GM19023 (cell line): ENCODE results near the gene PPP1R12B.
"Not testable (repeated sequence)": the region's sequence is repeated elsewhere in the genome, so short reads cannot be mapped to it uniquely, and the experiment has no call there.

Experiments
- ATAC-seq: cut with Tn5 transposase; IDR thresholded peaks from one replicate; pipeline ENCODE4 v1.9.1; 2021; ENCODE audit warnings: mild to moderate bottlenecking, moderate library complexity; ENCODE audit not compliant: unreplicated experiment

Gene PPP1R12B

DNA sequence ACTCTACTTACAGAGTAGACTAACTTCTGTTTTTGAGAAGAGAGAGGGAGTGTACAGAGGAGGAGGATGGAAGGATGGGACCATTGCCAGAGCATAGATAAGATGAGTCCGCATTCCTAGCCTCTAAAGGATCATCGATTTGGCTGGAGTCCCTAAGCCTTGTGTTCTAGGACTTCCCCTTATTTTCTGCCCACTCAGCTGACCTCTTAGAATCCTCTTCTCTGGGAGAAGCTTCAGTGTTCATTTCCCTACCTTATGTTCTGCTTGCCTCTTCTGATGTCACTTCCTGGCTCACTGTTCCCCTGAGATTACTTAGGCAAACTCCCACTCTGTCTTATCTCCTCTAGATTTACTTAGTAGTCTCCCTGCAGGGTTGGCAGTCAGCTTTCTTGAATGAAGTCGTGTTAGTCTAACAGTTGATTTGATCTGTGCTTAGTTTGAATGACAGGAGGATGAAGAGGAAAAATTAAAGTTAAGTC, 205.1 kb downstream of the PPP1R12B start:
- ATAC-seq: no peak

DNA sequence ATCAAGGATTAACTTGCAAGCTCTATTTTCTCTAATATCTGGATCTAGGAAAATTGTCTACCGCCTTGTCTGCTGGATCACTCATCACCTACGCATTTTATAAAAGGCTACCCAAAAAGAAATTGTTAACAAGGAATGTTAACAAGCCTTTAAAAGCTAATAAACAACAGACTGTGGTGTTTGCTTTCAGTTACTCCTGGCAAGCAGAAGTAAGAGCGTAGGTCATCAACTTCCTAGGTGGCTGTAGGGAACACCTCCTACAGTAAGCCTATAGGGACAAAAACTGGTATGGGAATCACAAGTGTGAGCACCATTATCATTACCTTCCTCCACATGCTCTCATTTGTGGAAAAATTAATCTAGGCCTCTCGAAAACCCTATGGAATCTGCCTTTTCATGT, 206.1 kb downstream of the PPP1R12B start:
- not testable (repeated sequence) for ATAC-seq

DNA sequence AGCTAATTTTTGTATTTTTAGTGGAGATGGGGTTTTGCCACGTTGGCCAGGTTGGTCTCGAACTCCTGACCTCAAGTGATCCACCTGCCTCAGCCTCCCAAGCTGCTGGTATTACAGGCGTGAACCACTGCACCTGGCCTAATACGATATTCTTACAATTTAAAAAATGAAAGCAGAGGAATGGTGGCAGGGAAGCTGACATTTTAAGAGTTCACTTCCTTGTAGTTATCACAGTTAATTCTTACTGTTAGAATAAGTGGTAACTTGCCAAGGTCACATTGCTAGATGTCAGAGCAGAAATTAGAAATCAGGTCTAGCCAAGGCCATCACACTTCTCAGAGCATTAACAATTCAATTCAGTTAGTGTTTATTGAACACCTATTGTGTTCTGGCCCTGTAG, 207.5 kb downstream of the PPP1R12B start:
- not testable (repeated sequence) for ATAC-seq

DNA sequence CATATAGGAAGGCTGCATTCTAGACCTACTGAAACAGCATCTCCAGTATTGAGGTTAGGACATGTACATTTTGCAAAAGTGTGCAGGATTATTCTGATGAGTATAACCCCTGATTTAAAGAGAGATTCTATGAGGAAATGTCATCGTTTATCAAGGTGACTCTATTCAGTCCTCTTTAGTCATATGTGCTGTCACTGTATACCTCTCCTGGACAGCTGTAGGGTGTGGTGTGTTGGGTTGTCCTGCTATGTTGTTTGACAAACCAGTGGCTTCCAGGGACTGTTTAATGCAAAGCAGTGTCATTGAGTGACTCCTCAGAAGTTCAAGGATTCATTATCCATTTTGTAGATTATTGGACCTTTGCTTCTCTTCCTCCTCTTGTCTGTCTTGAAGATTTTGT, 209.2 kb downstream of the PPP1R12B start:
- ATAC-seq: not testable (repeated sequence)

DNA sequence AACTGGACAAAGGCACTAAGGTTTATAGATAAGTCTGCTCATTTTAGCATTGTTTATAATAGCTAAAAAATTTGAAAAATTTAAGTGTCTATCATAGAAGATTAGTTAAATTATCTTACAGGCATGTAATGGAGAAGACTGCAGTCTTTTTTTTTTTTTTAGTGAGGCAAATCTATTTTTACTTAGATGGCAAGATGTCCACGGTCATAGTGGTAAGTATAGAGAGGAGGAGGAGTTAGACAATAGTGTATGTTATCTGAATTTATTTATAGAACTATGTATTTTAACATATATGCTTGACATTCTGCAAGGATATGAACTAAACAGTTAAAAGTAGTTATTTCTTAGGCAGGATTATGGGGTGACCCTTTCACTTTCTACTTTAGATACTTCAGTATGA, 212.7 kb downstream of the PPP1R12B start:
- ATAC-seq: no peak

DNA sequence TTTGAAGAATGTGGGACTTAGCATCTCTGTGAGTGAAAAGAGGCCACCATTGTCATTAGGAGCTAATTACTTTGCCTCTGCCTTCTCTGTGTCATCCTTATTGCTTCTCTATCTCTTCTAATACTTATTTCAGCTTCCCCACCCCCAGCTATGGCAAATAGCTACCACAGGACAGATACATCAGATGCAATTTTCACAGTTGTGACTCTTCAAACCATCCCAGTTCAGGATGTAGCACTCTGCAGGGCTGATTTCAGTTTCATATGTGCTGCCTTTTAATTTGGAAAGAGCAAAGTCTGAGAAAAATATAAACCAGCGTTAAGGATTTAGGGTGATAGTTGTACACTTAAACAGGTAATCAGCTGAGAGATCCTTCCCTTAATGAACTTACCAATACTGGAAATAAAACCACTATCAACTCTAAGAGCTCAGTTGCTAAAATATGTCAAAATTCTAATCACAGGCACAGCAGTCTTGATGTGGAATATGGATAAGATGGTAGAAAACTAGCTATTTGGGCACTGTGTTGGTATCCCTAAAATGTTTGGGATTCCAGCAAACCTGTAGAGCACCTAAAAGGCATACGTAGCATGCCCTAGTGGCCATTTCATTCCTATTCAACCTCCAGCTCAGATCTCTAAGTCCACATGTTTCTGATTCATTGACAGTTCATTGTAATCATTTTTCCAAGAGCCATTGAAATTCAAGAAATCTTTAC, 213.4 kb downstream of the PPP1R12B start:
- no peak for ATAC-seq

DNA sequence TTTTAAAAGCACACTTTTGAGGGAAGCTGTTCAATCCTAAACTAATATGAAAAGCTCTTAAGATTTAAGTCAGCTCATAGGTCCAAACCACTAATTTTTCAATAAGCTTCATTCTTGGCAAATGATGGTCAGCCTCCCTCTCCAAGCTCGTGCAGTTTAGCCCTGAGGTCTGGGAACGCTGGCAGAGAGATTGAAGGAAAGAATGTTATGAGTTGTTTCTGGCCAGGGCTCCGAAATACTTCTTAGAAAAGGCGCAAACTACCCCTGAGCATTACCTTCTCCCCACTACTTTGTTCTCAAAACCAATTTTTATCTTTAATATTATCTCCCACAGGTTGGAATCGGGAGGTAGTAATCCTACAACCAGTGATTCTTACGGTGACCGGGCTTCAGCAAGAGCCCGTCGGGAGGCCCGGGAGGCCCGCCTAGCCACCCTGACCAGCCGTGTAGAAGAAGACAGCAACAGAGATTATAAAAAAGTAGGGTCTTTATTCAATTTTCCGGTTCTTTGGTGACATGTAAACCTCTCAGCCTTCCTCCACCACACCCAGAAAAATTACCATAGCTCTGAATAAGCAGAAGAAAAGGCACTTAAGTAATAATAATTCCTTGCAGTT, 214.1 kb downstream of the PPP1R12B start:
- ATAC-seq: no peak

DNA sequence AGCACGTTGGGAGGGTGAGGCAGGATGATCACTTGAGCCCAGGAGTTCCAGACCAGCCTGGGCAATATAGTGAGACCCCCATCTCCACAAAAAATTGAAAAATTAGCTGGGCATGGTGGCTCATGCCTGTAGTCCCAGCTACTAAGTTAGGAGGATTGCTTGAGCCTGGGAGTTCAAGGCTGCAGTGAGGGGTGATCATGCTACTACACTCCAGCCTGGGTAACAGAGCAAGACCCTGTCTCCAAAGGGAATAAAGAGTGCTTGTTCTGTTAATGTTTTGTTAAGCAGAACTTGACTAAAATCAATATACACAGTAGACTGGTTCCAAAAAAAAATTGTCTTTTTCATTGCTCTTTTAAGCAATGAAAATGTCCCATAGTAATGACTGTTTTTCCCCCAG, 215.3 kb downstream of the PPP1R12B start:
- no peak for ATAC-seq

DNA sequence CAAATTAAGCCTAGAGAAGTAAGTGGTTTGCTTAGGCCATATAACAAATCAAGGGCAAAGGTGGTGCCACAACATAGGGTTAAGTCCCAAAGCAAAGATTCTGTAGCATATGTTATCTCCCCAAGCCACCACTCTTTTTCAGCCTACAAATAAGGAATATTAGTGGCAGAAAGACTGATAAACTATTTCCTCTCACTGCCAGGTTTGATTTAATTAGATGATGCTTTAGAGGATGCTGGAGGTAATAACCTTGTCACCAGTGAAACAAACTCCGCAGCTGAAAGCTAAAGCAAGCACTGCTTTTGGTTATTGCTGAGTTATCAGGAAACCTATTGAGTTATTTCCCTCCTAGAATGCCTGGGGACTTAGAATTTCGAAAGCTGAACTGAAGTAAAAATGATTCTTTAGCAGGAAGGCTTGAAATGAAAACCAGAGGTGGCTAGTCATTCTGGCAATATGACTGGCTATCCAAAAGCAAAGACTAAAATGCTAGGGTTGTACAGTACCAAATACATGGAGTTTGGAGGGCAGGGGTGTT, 216.5 kb downstream of the PPP1R12B start:
- no peak for ATAC-seq

DNA sequence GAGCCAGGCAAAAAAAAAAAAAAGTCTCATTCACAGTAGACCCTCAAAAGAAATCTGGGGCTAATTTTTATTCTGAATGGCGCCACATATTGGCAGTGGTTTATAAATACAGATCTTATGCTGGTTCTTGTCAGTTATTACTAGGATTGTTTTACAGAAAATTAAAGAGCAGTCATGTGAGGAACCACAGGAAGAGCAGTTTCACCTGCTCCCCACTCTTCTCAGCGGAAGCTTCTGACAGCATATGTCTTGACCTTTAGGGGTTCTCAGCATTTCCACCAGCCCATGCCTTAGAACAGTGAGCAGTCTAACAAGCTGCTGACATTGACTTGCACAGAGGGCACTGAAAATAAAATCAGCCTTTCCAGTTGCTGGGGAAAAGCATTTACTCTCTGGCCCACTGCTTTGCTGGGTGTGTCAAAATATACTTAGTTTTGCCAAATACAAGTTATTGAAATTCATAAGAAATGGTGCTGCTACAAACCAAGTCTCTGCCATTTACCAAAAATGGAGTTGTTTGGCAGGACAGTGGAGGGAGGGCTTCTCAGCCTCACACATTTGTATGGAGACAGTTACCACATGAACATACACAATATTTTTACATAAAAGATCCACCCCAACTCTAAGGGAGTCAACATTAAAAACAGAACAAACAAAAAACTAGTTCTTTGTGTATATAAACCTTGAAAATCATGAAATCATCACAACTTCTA, 217.5 kb downstream of the PPP1R12B start:
- ATAC-seq: peak; percentile 82

DNA sequence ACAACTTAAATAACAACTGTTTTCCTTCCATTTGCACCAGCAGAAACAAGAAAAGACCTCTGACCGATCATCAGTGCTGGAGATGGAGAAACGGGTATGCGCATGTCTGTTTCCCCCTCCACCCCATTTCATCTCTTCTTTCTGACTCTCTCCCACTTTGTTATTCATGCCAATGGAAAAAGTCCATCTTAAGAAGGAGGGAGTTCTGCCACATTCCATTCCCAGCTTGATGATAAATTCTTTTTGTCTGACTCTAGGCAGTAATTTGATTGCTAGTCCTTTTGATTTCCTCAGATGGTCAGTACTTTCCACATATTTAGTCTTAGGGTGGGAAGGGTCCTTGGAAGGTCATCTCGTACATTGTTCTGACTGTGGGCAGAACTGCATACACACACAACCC, 219.2 kb downstream of the PPP1R12B start:
- no peak for ATAC-seq

DNA sequence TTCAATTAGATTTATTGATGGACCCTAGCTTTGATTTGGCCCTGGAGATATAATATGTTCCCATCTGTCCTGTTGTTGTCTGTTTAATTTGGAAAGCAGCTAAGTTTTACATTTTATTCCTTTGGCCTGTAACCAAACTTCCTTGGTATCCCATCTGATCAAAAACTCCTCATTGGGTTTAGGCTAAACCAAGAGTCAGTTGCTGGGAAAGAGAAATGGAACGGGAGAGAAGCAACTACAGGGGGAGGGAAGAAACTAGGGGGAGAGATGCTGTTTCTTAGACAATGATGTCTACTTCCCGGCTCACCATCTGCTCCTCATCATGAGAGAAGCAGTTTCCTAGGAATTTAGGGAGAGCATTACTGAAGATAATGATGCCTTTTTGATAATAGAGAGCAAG, 219.9 kb downstream of the PPP1R12B start:
- ATAC-seq: no peak

DNA sequence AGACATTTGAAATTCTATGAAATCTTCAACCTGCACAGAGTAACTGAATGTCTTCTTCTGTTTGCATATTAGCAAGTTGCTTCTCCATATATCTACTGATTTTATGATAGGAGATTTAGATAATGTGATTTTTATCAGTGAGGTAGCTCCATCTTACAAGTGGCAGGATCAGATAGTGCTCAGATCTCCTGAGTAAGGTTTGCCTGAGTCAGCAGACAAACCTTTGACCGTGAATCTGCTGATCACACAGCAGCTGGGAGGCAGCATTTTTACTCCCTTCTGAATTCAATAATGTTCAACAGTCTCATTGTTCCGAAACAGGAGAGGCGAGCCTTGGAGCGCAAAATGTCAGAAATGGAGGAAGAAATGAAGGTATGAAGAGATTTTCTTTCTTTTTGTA, 220.3 kb downstream of the PPP1R12B start:
- no peak for ATAC-seq

DNA sequence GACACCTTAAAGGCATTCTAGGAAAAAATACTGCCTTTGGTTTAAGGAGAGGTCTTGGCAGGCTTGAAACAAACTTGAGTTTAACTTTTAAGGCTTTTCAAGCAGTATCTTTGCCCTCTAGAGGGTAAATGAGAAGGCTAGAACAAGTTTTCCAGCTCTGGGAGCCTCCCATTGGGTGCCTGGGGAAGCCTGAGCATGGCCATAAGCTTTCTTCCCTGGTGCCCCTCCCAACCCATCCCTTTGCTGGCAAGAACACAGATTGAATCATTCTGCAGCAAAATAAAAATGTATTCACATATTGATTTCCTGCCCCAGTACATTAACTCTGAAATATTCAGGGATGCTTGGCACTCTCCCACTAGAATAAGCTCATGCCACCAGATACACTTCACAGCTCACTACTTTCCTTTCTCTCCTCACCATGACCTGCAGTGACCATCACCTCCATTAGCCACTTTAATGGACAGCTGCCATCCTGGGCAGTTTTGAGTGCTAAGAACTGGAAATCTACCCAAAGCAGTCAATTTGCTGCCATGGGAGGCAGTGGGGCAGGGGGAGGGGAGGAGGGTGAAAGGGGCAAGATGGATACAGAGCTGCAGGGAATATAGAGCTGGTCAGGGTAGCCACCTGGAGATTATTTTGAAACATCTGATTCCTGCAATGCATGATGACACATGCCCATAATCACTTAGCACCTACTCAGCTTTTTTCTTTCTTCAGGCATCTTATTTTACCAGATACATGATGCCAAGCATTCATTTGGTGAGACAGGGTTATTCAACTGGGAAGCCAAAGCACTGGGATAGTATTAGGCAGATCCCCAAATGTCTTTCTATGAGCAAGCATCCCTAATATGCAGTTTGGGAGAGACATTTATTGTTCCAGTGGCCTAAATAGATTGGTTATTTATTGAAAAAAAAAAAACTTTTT, 221.2 kb downstream of the PPP1R12B start:
- no peak for ATAC-seq

DNA sequence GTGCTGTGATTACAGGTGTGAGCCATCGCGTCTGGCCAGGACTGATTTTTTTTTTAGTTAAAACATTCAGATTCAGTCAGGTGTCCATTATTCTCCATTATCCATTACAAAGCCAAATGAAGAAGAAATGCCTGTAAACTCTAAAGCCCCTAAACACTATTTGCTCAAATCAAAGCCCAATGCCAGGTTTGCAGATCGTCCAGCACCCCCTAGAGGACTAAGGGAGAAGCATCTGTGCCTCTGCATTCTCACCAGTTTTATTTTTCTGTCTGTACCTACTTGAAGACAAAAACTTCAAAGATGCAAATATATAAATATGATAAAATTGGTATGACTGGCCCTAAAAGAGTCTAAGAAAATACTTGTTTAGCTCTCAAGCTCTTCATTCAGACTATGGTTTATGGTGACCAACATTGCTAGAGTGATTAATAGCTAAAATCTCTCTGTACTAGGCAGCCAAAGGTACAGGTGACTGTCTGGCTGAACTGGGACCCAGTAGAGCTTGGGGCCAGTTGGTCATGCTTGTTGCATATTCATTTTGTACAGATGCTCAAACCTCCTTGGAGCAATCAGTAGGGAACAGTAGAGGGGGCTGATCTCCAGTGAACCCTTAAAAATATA, 223.3 kb downstream of the PPP1R12B start:
- ATAC-seq: no peak

DNA sequence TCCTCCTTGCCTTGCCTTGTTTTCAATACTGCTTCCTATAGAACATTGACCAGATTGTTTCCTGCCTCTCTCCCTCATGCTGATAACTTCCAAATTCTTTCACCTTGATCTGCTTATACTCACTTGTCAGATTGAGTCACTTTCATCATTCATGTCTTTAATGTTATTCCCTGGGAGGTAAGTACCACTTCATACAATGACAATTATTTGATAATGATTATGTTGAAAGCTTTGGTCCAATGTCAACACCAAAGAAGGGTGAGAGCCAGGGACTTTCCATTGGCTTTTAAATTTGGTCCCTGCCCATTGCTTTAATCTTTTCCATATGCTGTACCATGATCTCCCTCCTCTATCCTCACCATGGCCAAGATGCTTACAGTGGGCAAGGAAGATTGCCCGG, 224.4 kb downstream of the PPP1R12B start:
- ATAC-seq: no peak

DNA sequence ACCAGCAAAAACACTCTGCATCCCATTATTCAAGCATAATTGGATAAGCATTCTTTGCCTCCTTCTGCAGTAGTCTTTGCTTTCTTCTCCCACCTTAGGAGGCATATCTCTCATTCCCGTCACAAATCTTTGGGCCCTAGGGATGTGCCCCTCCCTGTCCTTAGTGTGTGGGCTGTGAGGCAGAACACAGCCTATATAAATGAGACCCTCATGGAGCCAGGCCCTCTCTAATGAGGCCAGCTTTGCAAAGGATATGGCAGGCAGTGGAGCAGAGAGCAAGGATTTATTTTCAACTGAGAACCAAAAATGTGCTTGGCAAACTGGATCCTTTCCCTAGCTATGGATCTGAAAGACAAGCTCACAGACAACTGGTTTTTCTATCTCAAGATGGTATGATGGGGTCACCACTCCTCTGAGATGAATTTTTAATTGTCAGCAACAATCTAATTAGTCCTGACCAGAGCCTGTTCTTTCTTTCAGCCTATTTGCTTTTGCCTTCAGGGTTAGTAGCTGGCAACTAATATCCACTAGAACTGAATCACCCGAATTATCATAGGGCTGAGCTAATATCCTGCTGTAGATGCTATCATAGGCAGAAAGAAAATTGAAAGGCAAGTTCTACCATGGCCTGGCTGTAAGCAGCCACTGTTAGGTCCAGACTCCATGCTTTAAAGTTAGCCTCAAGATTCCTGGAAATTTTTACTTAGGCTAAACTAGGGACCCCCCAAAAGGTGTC, 227.6 kb downstream of the PPP1R12B start:
- ATAC-seq: no peak

DNA sequence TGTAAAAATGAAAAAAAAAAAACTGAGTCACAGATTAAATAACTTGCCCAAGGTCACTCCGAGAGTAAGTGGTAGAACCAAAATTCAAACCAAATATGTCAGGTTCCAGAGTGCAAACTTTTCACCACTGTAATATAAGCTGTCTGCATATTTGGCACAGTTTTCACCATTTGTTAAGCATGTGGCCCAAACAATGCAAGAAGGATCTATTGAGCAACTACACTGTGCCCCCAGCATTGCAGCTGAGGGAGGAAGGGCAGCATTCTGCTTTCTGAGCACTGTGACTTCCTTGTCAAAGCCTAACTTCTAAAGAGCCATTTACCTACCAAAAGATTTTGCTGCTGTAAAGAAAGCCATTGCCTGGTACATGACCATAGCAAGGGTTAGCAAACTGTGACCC, 228.3 kb downstream of the PPP1R12B start:
- ATAC-seq: no peak

DNA sequence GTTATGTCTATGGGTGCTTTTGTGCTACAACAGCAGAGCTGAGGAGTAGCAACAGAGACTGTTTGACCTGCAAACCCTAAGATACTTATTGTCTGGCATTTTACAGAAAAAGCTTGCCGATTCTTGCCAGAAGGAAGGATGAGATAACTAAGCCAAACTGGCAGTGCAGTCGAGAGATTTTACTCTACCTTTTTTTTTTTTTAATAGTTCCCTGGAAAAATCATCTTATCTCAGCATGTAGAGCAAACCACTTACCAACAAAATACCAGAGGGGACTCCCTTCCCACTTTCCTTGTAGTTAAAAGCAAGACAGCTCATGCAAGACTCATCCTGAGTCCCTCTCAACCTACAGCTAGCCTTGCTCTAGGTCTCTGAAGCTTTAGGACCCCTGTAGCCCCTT, 228.9 kb downstream of the PPP1R12B start:
- no peak for ATAC-seq
